Activated CD8-positive, alpha-beta memory T cell treated with anti-CD3 and anti-CD28 coated beads for 48 hours (primary cell): ENCODE results near the gene CPT1B.
"Not testable (repeated sequence)": the region's sequence is repeated elsewhere in the genome, so short reads cannot be mapped to it uniquely, and the experiment has no call there.

Experiments used
- DNase-seq, 3 experiments: peaks; one replicate each; pipeline ENCODE4 v3.0.0-alpha.2; 2020; ENCODE audit warnings: low read depth in 2 of 3, low spot score in 2 of 3

CPT1B gene

DNA sequence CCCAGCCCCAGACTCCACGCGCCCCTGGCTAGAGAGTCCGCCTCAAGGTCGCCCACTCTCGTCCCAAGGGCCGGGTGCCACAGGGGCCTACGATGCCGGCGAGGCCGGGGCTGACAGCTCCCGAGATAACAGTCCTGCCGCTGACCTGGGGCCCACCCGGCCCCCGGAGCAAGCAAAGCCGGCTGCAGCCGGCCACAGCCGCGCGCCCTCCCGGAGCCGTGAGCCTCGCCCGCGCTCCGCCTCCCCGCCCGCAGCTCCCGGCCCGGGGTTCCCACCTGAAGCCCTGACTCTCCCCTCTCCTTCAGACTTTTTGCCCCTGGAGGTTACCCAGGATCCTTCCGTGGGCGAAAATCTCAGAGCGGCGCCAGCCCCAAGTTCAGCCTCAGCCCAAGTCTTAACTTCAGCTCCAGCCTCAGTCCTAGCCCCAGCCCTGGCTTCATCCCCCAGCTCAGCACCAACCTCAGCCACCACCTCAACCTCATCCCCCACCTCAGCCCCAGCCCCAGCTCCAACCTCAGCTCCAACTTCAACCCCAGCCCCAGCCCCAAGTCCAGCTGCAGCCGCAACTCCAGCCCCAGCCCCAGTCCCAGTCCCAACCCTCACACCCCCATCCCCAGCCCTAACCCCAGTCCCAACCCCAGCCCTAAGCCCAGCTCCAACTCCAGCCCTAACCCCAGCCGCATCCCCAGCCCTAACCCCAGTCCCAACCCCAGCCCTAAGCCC lies 30.8 kb downstream of the CPT1B start:
- DNase-seq = no peak

DNA sequence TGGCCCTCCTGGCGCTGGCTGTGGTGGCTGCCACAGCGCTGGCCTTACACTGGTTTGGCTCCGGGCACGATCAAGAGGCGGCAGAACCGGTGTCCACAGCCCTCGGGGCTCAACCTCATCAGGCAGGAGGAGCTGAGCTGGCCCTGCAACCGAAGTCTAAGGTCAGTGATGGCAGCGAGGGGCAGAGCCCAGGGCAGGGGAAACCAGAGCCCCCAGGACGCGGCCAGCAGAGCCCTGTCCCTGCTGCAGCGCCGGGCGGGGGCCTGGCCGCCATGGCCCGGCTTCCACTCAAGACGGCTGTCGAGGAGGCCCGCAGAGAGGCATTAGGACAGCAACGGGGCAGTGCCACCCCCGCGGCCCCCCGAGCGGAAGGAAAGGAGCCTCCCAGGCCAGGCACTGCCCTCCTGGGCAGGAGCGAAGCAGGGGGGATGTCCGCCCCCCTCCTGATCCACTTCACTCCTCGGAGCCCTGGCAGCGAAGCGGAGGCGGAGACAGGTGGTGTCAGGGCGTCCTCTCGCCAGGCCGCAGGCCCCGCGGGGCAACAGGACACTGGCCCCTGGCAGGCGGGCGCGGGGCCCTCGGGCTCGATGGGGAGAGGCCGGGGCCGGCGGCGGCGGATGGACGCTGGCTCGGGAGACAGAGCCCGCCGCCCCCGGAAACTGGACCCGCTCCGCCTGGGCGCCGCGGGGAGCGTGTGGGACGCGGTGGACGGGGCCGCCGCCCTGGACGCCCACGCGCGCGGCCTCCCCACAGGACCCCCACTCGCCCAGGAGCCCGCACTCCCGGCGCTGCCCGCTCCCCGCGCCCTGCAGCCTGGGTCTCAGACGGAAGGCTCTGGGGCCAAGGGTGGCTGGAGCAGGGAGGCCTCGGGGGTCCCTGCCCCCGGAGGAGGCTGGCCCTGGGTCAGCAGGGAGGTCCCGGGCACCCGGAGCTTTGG lies 31.6 kb downstream of the CPT1B start:
- no peak for DNase-seq

DNA sequence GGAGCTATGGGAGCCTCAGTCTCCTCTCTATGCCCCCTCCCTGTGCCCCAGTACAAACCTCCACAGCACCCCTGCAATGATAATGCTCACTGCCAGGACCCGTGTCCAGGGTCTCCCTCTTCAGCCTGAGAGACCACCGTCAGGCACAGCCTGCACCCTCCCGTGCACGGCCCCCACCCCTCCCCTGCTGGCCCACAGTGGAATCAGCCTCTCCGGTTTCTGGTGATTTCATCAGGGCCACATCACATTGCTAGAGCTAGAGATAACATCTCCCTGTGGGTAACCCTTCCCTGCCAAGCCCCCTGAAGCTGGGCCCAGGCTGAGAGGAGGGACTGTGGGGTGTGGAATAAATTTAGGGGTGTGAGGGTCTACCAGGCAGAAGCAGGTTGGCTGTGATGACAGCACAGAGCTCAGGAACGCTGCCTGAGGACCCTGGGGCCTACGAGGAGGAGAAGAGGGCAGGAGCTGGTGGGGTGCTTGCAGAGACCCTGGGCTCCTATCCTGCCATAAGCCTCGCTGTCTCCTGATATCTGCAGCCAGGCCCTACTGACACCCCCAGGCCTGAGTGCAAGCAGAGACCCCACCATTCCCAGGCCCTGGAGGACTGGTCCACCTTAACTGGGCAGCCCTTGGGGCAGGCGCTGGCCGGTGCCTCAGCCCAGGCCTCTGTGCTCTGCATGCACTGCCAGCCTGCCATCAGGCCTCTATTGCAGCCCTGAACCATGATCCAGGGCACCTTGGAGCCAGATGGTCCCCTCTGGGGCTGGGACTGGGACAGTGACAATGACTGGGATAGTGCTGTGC lies 32.5 kb downstream of the CPT1B start, which contains the start of gene KLHDC7B:
KLHDC7B (plus strand) TSS at position 378 of the 804 bp plus-strand sequence; CDS start at position 723, 345 bp downstream.
- no peak for DNase-seq

DNA sequence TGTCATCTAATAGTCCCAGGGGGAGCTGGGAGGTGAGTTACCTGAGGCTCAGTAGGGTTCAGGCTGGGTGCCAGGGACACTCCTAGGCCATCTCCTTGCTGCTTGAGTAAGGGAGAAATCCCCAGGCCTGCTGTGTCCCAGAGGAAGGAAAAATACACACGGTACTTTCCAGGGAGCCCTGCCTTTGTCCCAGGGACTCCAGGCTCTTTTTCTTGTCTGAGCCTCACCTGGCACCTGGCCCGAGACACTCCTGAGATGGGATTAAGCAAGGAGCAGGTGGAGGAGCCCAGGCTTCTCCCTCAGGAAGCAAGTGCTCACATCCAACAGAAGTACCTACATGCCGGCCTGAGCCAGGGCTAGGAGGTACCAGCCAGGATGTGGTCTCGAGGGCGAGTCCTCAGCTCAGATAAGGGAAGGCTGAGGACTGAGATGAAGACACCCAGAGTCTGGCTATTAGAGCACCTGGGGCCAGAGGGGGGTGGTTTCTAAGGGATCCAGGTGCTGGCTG lies 33.4 kb downstream of the CPT1B start:
- DNase-seq = no peak

DNA sequence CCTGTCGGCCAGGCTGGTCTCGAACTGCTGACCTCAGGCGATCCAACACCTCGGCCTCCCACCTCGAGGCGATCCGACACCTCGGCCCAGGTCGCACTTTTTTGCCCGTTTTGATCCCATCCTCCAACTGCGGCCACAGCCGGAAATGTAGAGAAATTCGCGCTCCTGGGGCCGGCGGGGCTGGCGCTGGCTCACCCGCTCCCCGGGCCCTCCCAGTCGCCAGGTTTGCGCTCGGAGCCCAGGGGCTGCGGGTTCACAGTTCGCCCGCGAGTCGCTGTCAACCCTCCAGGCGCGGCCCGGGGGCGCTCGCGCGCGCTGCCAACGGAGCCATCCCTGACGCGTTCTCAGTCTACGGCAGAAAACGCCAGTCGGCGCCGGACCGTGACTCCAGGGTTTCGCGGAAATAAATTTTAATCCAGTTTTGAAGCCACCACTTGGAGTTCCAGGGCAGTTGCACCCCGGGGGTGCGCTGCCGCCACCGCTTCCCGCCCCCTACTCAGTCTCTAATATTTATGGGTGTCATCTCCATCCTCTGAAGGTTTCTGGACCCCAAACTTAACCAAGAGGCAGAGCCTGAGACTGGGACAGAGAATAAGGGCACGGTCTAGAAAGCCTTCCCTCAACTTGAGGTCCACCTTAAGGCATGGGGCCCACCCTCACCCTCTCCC lies 34.0 kb downstream of the CPT1B start:
- DNase-seq = peak in 2 of 3 experiments; percentile 70 to 73

DNA sequence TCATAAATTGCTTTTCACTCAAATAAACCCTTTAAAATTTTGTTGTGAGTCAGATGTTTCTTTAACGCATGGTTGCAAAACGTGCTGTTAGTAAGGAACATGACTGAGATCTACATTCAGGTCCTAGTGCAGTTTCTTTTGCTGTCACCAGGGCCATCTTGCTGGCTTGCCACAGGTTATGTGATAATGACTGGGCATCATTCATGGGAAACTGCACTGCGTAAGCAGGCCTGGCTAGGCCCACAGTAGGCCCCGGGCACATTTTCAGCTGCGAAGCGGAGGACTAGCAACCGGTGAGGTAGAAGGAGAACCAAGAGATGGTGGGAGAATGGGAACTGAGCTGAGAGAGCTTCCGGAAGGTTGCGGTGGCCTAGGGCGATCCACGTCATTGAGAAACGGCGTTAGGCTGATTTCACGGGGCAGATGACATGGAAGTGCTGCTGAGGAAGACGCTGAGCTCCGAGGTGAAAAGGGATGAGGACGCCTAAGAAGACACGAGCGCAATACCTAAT lies 35.8 kb downstream of the CPT1B start:
- DNase-seq = no peak

DNA sequence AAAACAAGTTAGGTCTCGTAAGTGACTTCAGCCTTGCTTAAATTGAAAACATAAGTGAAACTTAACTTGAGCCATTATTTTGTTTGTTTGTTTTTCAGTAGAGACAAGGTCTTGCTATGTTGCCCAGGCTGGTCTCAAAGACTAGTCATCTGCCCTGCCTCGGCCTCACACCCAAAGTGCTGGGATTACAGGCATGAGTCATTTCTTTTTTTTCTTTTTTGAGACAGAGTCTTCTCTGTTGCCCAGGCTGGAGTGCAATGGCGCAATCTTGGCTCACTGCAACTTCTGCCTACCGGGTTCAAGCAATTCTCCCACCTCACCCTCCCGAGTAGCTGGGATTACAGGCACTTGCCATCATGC lies 36.6 kb downstream of the CPT1B start:
- not testable (repeated sequence) for DNase-seq

DNA sequence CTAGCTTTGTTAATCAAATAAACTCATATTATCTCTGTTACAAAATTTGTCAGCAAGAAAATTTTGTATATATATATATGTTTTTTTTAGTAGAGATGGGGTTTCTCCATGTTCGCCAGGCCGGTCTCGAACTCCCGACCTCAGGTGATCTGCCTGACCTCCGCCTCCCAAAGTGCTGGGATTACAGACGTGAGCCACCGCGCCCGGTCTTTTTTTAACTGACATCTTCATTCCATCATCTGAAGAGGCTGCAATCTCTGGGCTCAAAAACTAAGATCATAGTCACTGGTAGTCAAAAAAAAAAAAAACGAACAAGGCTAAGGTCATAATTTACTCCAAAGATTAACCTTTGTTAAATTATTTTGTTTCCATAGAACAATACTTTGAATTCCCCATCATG lies 37.8 kb downstream of the CPT1B start:
- no peak for DNase-seq

DNA sequence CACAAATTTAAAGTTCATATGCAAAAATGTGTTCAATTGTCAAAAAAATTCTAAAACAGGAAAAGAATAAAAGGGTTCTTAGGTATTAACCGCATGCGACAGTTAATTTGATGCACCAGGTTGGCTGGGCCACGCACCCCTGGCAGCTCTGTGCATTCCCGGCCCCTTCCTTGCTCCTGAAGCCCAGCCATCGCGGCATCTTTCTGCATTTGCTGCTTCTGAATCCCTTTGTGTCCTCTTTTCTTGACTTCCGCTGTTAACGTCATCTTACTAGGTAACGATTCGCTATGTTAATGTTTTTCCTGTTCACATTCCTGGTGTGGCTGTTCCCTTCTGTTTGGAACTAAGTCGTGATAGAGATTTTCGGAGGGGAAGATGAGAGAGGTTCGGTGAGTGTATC lies 40.5 kb downstream of the CPT1B start:
- no peak for DNase-seq

DNA sequence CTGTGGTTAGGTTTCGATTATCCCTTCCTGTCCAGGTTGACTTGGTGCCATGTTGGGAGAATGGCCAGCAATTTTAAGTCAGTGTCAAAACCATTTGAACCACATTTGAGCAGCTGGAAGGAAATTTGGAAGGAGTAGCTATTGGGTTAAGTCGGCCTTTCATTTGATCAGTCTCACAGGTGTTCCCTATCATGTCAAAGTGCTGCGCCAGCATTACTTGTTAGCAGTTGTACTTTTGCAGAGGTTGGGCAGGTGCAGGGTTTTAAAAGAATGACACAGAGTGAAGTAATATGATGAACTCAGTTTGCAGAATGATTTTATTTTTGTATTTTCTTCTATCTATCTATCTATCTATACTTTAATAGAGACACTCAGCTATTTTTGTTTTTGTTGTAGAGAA lies 42.0 kb downstream of the CPT1B start:
- no peak for DNase-seq

DNA sequence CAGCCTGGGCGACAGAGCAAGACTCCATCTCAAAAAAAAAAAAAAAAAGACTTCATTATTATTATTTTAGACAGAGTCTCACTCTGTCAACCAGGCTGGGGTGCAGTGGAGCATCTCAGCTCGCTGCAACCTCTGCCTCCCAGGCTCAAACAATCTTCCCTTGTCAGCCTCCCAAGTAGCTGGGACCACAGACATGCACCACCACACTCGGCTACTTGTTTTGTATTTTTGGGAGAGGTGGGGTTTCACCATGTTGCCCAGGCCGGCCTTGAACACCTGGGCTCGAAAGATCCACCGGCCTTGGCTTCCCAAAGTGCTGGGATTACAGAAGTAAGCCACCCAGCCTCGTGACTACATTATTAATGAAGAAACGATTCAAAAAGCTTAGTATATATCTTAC lies 43.1 kb downstream of the CPT1B start:
- no peak for DNase-seq

DNA sequence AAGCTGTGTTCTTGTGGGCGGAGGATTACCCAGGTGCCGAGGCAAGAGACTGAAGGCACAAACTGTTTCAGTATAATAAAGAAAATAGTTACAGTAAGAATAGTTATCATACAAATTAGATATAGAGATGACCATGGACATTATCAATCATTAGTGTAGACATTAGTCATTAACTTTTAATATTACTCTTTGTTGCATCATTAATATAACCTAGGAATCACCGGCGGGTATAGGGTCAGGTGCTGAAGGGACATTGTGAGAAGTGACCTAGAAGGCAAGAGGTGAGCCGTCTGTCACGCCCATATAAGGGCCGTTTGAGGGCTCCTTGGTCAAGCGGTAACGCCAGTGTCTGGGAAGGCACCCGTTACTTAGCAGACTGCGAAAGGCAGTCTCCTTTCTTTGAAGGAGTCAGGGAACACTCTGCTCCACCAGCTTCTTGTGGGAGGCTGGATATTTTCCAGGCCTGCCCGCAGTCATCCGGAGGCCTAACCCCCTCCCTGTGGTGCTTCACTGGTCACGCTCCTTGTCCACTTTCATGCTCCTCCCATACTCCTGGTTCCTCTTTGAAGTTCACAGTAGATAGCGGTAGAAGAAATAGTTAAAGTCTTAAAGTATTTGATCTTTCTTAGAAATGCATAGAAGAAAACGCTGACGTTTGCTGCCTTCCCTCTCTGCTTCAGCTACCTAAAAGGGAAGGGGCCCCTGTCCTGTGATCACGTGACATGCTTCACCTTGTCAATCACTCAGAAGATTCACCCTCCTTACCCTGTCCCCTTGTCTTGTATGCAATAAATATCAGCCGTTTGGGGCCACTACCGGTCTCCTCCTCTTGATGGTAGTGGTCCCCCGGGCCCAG lies 44.1 kb downstream of the CPT1B start:
- not testable (repeated sequence) for DNase-seq

DNA sequence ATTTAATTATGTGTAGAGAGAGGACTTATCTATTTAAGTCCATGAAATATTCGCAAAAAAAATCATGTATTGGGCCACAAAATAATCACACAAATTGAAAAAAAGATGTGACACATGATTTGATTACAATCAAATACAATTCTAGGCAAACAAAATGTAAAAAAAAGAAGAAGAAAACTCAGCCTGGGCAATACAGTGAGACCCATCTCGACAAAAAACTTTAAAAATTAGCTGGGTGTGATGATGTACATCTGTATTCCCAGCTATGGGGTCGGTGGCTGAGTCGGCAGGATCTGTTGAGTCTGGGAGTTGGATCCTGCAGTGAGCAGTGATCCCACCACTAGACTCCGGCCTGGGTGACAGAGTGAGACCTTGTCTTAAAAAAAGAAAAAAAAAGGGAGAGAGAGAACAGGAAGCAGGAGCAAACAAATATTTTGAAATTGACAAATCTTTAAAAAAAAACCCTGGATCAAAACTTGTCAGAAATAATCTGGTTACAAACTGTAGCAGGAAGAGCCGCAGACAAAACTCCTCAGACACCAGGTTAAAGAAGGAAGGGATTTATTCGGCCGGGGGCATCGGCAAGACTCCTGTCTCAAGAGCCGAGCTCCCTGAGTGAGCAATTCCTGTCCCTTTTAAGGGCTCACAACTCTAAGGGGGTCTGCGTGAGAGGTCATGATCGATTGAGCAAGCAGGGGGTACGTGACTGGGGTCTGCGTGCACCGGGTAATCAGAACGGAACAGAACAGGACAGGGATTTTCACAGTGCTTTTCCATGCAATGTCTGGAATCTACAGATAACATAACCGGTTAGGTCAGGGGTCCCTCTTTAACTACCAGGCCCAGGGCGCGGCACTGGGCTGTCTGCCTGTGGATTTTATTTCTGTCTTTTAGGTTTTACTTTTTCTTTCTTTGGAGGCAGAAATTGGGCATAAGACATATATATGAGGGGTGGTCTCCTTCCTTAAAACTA lies 45.1 kb downstream of the CPT1B start:
- no peak for DNase-seq

DNA sequence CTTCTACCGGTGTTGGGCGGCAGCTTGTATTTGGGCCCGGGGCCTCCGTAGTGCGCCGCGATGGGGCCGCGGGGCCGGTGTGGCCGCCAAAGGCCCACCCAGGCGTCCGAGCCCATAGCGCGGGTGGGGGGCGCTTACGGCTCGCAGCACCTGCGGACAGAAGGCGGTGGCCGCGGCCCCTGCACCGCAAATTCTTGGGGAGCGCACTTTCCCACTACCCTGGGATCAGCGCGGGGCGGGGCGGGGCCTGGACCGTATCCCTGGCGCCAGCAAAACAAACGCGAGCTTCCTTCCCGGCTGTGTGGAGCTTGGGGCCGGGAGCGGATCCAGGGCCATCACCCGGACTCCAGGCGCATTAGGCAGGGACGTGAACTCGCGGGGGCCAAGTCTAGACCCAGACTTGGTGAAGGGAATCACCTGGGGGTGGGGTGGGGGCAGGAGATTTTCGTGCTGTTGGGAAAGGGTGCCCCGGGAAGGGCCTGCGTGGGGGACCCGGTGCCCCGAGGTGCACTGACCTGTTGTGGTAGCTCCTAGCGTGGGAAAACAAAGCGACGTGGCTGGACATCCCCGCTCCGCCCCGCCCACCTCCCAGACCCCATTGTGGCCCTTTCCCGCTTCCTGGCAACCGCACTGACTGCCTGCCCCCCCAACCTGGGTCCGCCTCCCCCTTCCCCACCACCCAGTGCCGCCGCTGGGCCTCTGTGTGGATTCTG lies 46.1 kb downstream of the CPT1B start:
- DNase-seq = no peak

DNA sequence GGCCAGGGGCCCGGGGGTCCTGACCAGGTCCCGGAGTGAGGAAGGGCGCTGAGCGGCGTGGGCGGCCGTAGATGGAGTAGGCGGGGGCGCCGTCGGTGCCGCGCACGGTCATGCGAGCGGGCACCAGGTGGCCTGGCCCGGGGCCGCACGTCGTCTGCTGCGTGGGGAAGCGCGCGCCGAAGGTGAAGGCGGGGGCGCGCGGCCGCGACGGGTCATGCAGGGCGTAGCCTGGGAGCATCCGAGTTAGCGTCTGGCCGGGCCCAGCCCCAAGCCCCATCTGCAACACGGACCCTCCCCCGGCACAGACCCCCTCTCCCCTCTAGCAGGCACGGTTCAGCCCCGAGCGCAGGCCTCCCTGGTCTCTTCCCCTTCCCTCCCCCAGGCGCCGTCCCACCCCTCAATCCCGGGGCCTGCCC lies 46.7 kb downstream of the CPT1B start:
- no peak for DNase-seq

DNA sequence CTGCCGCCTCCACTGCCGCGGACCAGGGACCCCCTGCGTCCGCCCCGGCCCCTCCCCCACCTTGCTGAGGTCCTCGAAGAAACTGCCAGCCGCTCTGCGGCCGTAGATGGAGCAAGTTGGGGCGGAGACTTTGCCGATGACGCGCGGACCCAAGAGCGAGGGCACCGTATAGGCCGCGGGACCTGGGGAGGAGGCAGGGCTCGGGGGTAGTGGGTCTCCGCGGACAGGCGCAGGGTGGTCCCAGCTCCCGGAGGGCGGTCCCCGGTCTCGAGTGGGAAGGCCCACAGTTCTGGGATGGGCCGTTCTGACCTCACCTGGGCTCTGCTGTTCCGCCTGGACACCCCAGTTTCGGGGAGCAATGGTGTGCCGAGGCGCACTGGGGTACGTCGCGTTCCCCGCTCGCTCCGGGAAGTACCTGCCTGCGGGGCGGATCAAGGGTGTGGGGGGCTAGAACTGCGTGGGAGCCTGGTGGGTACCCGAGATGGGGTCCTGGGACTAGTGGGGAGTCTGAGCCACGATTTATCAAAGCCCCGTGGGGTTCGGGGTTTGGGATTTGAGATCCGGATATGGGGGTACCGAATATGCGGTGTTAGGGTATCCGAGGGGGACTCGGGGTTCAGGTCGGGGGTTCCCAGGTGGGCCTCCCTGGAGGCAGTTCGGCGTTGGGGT lies 47.2 kb downstream of the CPT1B start:
- peak in 1 of 3 experiments; percentile 65 for DNase-seq

DNA sequence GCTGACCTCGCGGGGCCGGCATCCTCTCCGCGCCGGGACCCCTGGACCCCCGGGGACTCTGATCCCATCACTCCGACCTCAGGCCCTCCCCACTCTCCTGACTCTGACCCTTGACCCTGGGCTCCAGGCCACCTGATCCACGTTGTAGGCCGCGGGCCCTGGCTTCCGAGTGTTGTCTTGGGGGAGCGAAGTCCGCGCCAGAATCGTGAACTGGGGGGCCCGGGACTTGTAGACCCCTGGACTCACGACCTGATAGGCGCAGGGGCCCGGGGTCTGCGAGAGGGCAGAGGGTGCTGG lies 47.7 kb downstream of the CPT1B start:
- DNase-seq = no peak
